ENCODE measurements around the gene ANO2. TPM values are rescaled to one million over a fixed set of nuclear protein-coding genes. Genes with fewer than 3 reads are reported as not detected.

ANO2 gene
- total RNA-seq, 2 donors from 2014 or later: 6.7 to 18.5 TPM

GRCh38 chr12:5964913-5965900 lies 20.1 kb upstream of the ANO2 start:
- no peaks in the 10 kb centered on the region for H3K36me3 ChIP-seq
- no peak for DNase-seq (ENCODE audit: low spot score)
- TF ChIP-seq CTCF (IDR thresholded peaks at IDR 0.05): no peak
- no peaks in the 10 kb centered on the region for H3K4me1 ChIP-seq (ENCODE audit: control insufficient read depth in 1 of 2, low read depth in 2 of 2)
- no peaks in the 10 kb centered on the region for H3K9me3 ChIP-seq
- H3K27me3 ChIP-seq (replicated peaks; ENCODE audit: insufficient read depth): no peaks in the 10 kb centered on the region
- H3K27ac ChIP-seq: no peak overlapping the region
- H3K4me3 ChIP-seq: no peak overlapping the region
- ATAC-seq (ENCODE audit: insufficient number of reproducible peaks, low FRiP score, low read depth): no peak

- ATAC-seq (ENCODE audit: insufficient number of reproducible peaks, low FRiP score, low read depth) (no peak), DNase-seq (ENCODE audit: low spot score) (no peak)
- Histone ChIP-seq H3K4me1 (ENCODE audit: control insufficient read depth in 1 of 2, low read depth in 2 of 2) (no peaks in the 10 kb centered on the region), H3K4me3 (no peak overlapping the region), H3K9me3 (no peaks in the 10 kb centered on the region), H3K27ac (no peak overlapping the region), H3K27me3 (replicated peaks; ENCODE audit: insufficient read depth) (no peaks in the 10 kb centered on the region), H3K36me3 (no peaks in the 10 kb centered on the region)
- no peak for TF ChIP-seq CTCF (IDR thresholded peaks at IDR 0.05)
Observed at GRCh38 chr12:5963515-5963914, 18.5 kb upstream of the ANO2 start.

GRCh38 chr12:5960783-5961182 lies 15.7 kb upstream of the ANO2 start:
- no peak for ATAC-seq (ENCODE audit: insufficient number of reproducible peaks, low FRiP score, low read depth)
- no peak for TF ChIP-seq CTCF (IDR thresholded peaks at IDR 0.05)
- no peak overlapping the region for H3K27ac ChIP-seq
- H3K4me3 ChIP-seq: no peak overlapping the region
- no peaks in the 10 kb centered on the region for H3K4me1 ChIP-seq (ENCODE audit: control insufficient read depth in 1 of 2, low read depth in 2 of 2)
- DNase-seq (ENCODE audit: low spot score): no peak
- peaks cover 2% of the 10 kb centered on the region for H3K9me3 ChIP-seq
- no peaks in the 10 kb centered on the region for H3K27me3 ChIP-seq (replicated peaks; ENCODE audit: insufficient read depth)
- no peaks in the 10 kb centered on the region for H3K36me3 ChIP-seq

- no peaks in the 10 kb centered on the region for H3K27me3 ChIP-seq (replicated peaks; ENCODE audit: insufficient read depth)
- no peak for ATAC-seq (ENCODE audit: insufficient number of reproducible peaks, low FRiP score, low read depth)
- no peak overlapping the region for H3K27ac ChIP-seq
- H3K36me3 ChIP-seq: no peaks in the 10 kb centered on the region
- no peak for TF ChIP-seq CTCF (IDR thresholded peaks at IDR 0.05)
- no peak for DNase-seq (ENCODE audit: low spot score)
- no peak overlapping the region for H3K4me3 ChIP-seq
- H3K9me3 ChIP-seq: peaks cover 2% of the 10 kb centered on the region
- no peaks in the 10 kb centered on the region for H3K4me1 ChIP-seq (ENCODE audit: control insufficient read depth in 1 of 2, low read depth in 2 of 2)
Observed at GRCh38 chr12:5956987-5957386, 11.9 kb upstream of the ANO2 start.

- TF ChIP-seq CTCF (IDR thresholded peaks at IDR 0.05): no peak
- Histone ChIP-seq H3K27me3 (replicated peaks; ENCODE audit: insufficient read depth) (no peaks in the 10 kb centered on the region), H3K9me3 (peaks cover 2% of the 10 kb centered on the region), H3K4me1 (ENCODE audit: control insufficient read depth in 1 of 2, low read depth in 2 of 2) (no peaks in the 10 kb centered on the region), H3K36me3 (no peaks in the 10 kb centered on the region), H3K4me3 (no peak overlapping the region), H3K27ac (no peak overlapping the region)
- DNase-seq (ENCODE audit: low spot score) (no peak), ATAC-seq (ENCODE audit: insufficient number of reproducible peaks, low FRiP score, low read depth) (no peak)
Observed at GRCh38 chr12:5954661-5955060, 9.6 kb upstream of the ANO2 start.

Data from thoracic aorta (tissue), 2 donors.